ENCODE data around the gene FOXJ3. TPM values are rescaled to one million over a fixed set of nuclear protein-coding genes. Genes with fewer than 3 reads are reported as not detected.

Gene FOXJ3
- 10 to 100 TPM; 44.5 to 47.5 TPM for total RNA-seq

DNA sequence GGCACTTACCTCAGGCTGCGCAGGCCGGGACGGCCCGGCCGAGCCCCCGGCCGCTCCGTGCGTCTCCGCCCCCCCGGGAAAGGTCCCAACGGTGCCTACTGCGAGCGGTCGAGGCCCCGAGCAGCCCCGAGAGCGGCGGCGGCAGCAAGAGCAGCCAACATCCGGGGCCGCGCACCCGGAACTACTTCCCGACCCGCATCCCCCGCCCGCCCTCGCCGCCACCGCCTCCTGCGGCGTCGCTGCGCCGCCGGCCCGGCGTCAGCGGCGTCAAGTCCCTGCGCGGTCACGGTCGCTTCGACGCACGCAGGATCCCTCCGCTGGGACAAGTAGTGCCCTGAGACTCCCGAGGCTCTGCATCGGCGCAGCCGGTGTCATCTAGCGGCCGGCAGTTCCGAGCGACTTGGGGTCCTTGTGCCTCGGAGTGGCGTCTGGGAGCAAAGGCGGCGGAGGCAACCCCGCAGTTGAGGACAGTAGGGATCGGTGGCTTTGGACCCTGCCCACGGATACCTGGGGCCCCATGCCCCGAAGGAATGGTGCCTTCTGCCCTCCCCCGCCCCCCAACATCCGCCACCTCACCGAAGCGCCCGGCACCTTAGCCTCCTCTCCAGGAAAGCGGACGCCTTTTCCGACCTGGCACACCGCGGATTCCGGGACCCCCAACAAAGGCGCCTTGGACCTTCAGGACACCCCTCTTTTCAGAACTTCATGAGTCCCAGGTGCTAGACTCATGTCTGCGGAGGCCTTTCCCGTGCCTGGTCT, at the start of gene FOXJ3:
TSS of gene FOXJ3 (minus strand) at position 186 of the 759 bp plus-strand sequence. CDS start 24,142 bp downstream, outside the sequence.
- peaks cover 0 to 2% of the 10 kb centered on the region in 2 donors for H3K36me3 Mint-ChIP-seq (ENCODE audit: insufficient read depth in 2 of 2)
- ATAC-seq (replicated peaks in 1 of 2) (peak; percentile 93 to 94), DNase-seq (peak; percentile 93 to 95)
- H3K27me3 Mint-ChIP-seq (ENCODE audit: low read depth), result no peaks in the 10 kb centered on the region
- peak within 1 kb of the TSS; percentile 88 to 94 for H3K4me3 Mint-ChIP-seq
- no peaks in the 10 kb centered on the region for H3K9me3 Mint-ChIP-seq
- peaks cover 48% of the 10 kb centered on the region for H3K4me1 Mint-ChIP-seq (ENCODE audit: low read depth)
- peak within 1 kb of the TSS; percentile 92 for H3K27ac Mint-ChIP-seq

- no peak overlapping the region for H3K27ac Mint-ChIP-seq
- no peaks in the 10 kb centered on the region for H3K36me3 Mint-ChIP-seq (ENCODE audit: insufficient read depth in 2 of 2)
- ATAC-seq (replicated peaks in 1 of 2) (no peak), DNase-seq (no peak)
- H3K4me3 Mint-ChIP-seq, result peak overlapping the region; percentile 73 to 81
- no peaks in the 10 kb centered on the region for H3K9me3 Mint-ChIP-seq
- no peaks in the 10 kb centered on the region for H3K4me1 Mint-ChIP-seq (ENCODE audit: low read depth)
- H3K27me3 Mint-ChIP-seq (ENCODE audit: low read depth), result peaks cover 49% of the 10 kb centered on the region
Measured at GRCh38 chr1:42381280-42381673, 46.2 kb upstream of the FOXJ3 start.

DNA sequence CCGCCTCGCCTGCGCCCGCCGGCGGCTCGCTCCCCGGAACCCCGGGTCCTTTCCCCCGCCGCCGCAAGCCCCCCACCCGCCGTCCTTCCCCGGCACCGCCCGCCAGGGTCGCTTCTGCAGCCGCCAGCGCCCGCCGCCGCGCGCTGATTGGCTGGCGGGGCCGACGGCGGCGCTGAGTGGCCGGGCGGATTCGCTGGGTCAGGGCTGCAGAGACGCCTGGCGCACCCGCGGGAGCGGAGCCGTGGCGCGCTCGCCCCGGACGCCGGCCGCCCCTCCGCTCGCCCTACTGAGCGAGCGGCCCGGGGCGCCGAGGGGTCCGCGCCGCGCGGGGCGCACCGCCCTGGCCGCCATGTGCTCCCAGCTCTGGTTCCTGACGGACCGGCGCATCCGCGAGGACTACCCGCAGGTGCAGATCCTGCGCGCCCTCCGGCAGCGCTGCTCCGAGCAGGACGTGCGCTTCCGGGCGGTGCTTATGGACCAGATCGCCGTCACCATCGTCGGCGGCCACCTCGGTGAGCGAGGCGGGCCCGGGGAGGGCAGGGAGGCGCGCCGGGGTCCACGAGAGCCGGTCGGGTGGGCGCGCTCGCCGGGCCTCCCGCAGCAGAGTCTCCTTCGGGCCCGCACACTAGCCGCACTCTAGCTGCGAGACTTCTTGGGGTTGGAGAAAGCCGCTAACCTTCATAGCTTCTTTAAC, 45.7 kb upstream of the FOXJ3 start, which contains the start of gene RIMKLA:
TSS of gene RIMKLA (plus strand) at position 207 of the 694 bp plus-strand sequence. CDS start at position 350, 143 bp downstream.
- Mint-ChIP-seq H3K9me3 (no peaks in the 10 kb centered on the region), H3K4me3 (peak within 1 kb of the TSS; percentile 73 to 81), H3K4me1 (ENCODE audit: low read depth) (no peaks in the 10 kb centered on the region), H3K36me3 (ENCODE audit: insufficient read depth in 2 of 2) (no peaks in the 10 kb centered on the region), H3K27me3 (ENCODE audit: low read depth) (peaks cover 49% of the 10 kb centered on the region), H3K27ac (no peak within 1 kb of the TSS)
- DNase-seq (peak; percentile 63 to 68), ATAC-seq (replicated peaks in 1 of 2) (peak; percentile 92 to 94)

GRCh38 chr1:42379794-42380585, 45.0 kb upstream of the FOXJ3 start:
- peak overlapping the region; percentile 70 to 79 for H3K4me3 Mint-ChIP-seq
- H3K36me3 Mint-ChIP-seq (ENCODE audit: insufficient read depth in 2 of 2), result no peaks in the 10 kb centered on the region
- no peaks in the 10 kb centered on the region for H3K4me1 Mint-ChIP-seq (ENCODE audit: low read depth)
- H3K27ac Mint-ChIP-seq, result no peak overlapping the region
- ATAC-seq (replicated peaks in 1 of 2), result peak in 1 of 2 donors; percentile 60
- peaks cover 48% of the 10 kb centered on the region for H3K27me3 Mint-ChIP-seq (ENCODE audit: low read depth)
- peak in 1 of 2 donors; percentile 1 for DNase-seq
- H3K9me3 Mint-ChIP-seq, result no peaks in the 10 kb centered on the region

- DNase-seq (no peak), ATAC-seq (replicated peaks in 1 of 2) (no peak)
- no peak overlapping the region for H3K4me3 Mint-ChIP-seq
- peaks cover 24% of the 10 kb centered on the region for H3K27me3 Mint-ChIP-seq (ENCODE audit: low read depth)
- H3K36me3 Mint-ChIP-seq (ENCODE audit: insufficient read depth in 2 of 2), result no peaks in the 10 kb centered on the region
- no peaks in the 10 kb centered on the region for H3K4me1 Mint-ChIP-seq (ENCODE audit: low read depth)
- H3K9me3 Mint-ChIP-seq, result no peaks in the 10 kb centered on the region
- no peak overlapping the region for H3K27ac Mint-ChIP-seq
Measured at GRCh38 chr1:42372796-42373195, 37.8 kb upstream of the FOXJ3 start.

- Mint-ChIP-seq H3K4me3 (no peak overlapping the region), H3K27me3 (ENCODE audit: low read depth) (peaks cover 16% of the 10 kb centered on the region), H3K36me3 (ENCODE audit: insufficient read depth in 2 of 2) (no peaks in the 10 kb centered on the region), H3K27ac (no peak overlapping the region), H3K4me1 (ENCODE audit: low read depth) (no peaks in the 10 kb centered on the region), H3K9me3 (no peaks in the 10 kb centered on the region)
- no peak for DNase-seq
- ATAC-seq (replicated peaks in 1 of 2), result no peak
Measured at GRCh38 chr1:42370876-42371549, 36.0 kb upstream of the FOXJ3 start.

DNA sequence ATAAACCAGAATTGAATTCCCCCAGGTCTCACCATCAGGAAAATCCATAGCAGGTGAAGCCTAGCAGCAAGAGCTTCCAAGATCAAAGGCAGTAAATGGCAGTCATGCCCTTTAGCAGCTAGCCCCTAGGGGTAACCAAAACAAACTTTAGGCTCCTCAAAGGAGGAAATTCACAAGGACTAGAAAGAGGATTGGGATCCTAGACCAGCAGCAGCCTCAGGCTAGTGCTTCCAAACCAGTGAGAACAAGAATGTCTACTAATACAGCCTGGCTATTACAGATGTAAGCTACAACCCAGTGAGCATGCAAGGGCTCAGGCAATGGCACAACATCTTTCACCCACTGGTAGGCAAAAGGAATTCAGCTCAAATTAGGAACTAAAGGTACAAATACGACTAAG, 34.4 kb upstream of the FOXJ3 start:
- no peaks in the 10 kb centered on the region for H3K4me1 Mint-ChIP-seq (ENCODE audit: low read depth)
- no peak overlapping the region for H3K4me3 Mint-ChIP-seq
- no peak for ATAC-seq (replicated peaks in 1 of 2)
- H3K9me3 Mint-ChIP-seq, result no peaks in the 10 kb centered on the region
- H3K36me3 Mint-ChIP-seq (ENCODE audit: insufficient read depth in 2 of 2), result no peaks in the 10 kb centered on the region
- H3K27me3 Mint-ChIP-seq (ENCODE audit: low read depth), result peaks cover 16% of the 10 kb centered on the region
- no peak for DNase-seq
- no peak overlapping the region for H3K27ac Mint-ChIP-seq

DNA sequence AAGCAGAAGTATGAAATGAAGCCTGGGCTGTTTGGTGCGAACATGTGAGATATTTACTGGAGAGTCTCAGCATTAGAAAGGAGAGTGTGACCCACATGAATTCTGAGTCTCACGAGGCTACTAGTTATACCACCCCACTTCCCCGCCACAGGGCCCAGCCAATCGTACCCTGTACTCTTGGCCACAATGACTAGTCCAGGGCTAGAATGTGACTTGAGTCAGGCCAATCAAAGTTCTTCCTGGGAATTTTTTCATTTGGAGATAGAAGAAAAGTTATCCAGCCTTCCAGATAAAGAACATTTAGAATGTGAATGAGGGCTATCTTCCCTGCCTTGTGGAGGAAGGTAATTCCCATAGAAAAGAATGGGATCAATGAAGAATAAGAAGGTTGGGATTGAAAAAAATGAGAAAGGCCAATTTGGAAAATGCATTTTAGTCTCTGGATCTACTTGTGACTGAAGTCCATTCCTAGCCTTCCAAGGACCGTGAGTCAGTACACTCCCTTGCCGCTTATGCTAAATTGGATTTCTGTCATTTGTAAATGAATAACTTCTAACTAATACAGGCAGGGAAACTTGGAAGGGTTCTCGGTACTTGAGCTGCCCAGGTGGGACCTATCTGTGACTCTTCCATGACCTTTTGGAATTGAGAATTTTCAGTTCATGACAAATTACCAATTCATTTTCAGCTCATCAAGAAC, 33.2 kb upstream of the FOXJ3 start:
- ATAC-seq (replicated peaks in 1 of 2) (no peak), DNase-seq (no peak)
- H3K4me3 Mint-ChIP-seq, result no peak overlapping the region
- peaks cover 7% of the 10 kb centered on the region for H3K4me1 Mint-ChIP-seq (ENCODE audit: low read depth)
- peaks cover 16% of the 10 kb centered on the region for H3K27me3 Mint-ChIP-seq (ENCODE audit: low read depth)
- no peak overlapping the region for H3K27ac Mint-ChIP-seq
- H3K36me3 Mint-ChIP-seq (ENCODE audit: insufficient read depth in 2 of 2), result no peaks in the 10 kb centered on the region
- H3K9me3 Mint-ChIP-seq, result no peaks in the 10 kb centered on the region

DNA sequence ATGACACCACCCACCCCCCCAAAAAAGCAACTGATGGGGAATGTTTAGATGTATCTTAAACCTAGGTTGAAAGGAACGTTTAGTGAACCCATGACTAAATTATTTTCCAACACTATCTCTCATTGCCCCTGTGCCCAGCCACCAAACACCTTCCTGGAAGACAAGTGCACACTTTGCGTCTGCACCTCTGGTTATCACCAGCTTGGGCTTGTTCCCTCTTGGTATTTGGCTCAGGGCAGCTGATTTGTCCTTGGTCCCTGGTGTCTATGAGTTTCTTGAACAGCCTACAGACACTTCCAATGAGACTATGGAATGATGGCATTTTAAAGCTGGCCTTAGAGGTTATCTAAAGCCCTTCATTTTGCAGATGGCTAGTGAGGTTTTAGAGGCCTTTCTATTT, 30.1 kb upstream of the FOXJ3 start:
- DNase-seq, result no peak
- peaks cover 7% of the 10 kb centered on the region for H3K4me1 Mint-ChIP-seq (ENCODE audit: low read depth)
- H3K27me3 Mint-ChIP-seq (ENCODE audit: low read depth), result peaks cover 26% of the 10 kb centered on the region
- H3K4me3 Mint-ChIP-seq, result no peak overlapping the region
- H3K36me3 Mint-ChIP-seq (ENCODE audit: insufficient read depth in 2 of 2), result no peaks in the 10 kb centered on the region
- H3K27ac Mint-ChIP-seq, result no peak overlapping the region
- no peaks in the 10 kb centered on the region for H3K9me3 Mint-ChIP-seq
- ATAC-seq (replicated peaks in 1 of 2), result no peak

DNA sequence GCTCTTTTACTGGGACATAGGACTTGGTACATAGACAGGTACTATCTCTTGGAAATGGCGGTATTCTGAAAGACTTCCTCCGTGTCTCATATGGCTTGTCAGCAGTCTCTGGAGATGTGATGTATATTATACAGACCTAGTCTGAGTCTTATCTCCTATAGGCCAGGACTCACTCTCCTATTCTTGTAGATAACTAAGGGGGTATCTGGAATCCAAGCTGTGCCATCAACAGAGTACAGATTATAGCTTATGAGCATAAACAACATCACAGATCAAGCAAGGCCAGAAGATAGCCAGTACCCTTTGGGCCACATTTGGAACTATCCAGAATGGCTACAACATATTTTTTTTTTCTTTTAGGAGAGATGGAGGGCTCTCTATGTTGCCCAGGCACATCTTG, 29.5 kb upstream of the FOXJ3 start:
- H3K36me3 Mint-ChIP-seq (ENCODE audit: insufficient read depth in 2 of 2), result no peaks in the 10 kb centered on the region
- no peak overlapping the region for H3K4me3 Mint-ChIP-seq
- peaks cover 26% of the 10 kb centered on the region for H3K27me3 Mint-ChIP-seq (ENCODE audit: low read depth)
- no peaks in the 10 kb centered on the region for H3K9me3 Mint-ChIP-seq
- DNase-seq, result no peak
- no peak for ATAC-seq (replicated peaks in 1 of 2)
- H3K27ac Mint-ChIP-seq, result no peak overlapping the region
- H3K4me1 Mint-ChIP-seq (ENCODE audit: low read depth), result peaks cover 13% of the 10 kb centered on the region

- Mint-ChIP-seq H3K27ac (no peak overlapping the region), H3K4me3 (no peak overlapping the region), H3K4me1 (ENCODE audit: low read depth) (peaks cover 17% of the 10 kb centered on the region), H3K36me3 (ENCODE audit: insufficient read depth in 2 of 2) (no peaks in the 10 kb centered on the region), H3K9me3 (no peaks in the 10 kb centered on the region), H3K27me3 (ENCODE audit: low read depth) (peaks cover 24% of the 10 kb centered on the region)
- DNase-seq (no peak), ATAC-seq (replicated peaks in 1 of 2) (no peak)
Measured at GRCh38 chr1:42364089-42364488, 29.1 kb upstream of the FOXJ3 start.

DNA sequence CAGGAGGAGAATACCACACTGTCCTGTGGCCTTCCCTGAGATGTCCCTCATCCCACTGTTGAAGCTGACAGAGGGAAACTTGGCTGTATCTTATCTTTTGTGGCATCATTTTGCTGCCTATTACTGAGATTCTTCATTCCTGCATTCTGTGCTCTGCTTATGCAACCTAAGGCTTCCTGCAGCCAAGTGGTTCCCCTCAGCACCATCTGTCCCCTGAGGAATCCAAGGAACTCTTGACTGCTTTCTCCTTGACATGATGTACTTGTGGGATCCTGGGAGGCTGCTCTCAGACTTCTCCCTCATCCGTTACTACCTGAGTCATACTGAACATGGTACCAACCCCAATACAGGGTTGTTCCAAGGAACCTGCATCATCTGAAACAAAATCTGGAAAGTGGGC, 24.4 kb upstream of the FOXJ3 start:
- Mint-ChIP-seq H3K27ac (no peak overlapping the region), H3K36me3 (ENCODE audit: insufficient read depth in 2 of 2) (no peaks in the 10 kb centered on the region), H3K4me1 (ENCODE audit: low read depth) (peaks cover 26% of the 10 kb centered on the region), H3K4me3 (no peak overlapping the region), H3K9me3 (no peaks in the 10 kb centered on the region), H3K27me3 (ENCODE audit: low read depth) (peaks cover 10% of the 10 kb centered on the region)
- no peak for ATAC-seq (replicated peaks in 1 of 2)
- no peak for DNase-seq
